Measurements from ENCODE around the gene ITGA8. TPM values are rescaled to one million over a fixed set of nuclear protein-coding genes. Genes with fewer than 3 reads are reported as not detected.

The ITGA8 gene
- total and polyA plus RNA-seq, 2 of the 13 experiments (the other 11 are each of a cell fraction or from before 2014, with no cell fraction given) = not detected

GRCh38 chr10:15591431-15591830, 128.3 kb downstream of the ITGA8 start:
- H3K79me2 ChIP-seq (ENCODE audit: insufficient read depth, low read length) = no peaks in the 10 kb centered on the region
- H3K4me1 ChIP-seq (ENCODE audit: insufficient read depth, low read length) = no peaks in the 10 kb centered on the region
- no peaks in the 10 kb centered on the region for H3K36me3 ChIP-seq (replicated peaks in 1 of 2; ENCODE audit: control insufficient read depth in 1 of 2, insufficient read depth in 2 of 2, low read length in 2 of 2)
- ATAC-seq = no peak
- H3K27ac ChIP-seq (ENCODE audit: extremely low read length, insufficient read depth, low read length) = no peak overlapping the region
- 50% methylated on average over 2 of the region's 2 CpGs for WGBS (ENCODE audit: low lambda C conversion rate)
- no peaks in the 10 kb centered on the region for H3K27me3 ChIP-seq (ENCODE audit: control insufficient read depth in 1 of 2, insufficient read depth in 2 of 2, low read length in 2 of 2)
- H3K9me3 ChIP-seq (ENCODE audit: low read length) = no peaks in the 10 kb centered on the region
- in situ Hi-C loops (cut with HindIII; ENCODE audit: extremely low pct_ligation_motif_present, low pct_unique_long_range_greater_than_20kb) (no loop called here), intact Hi-C loops (cut with micrococcal nuclease; ENCODE audit: unreplicated experiment) (no loop called here)
- CTCF ChIA-PET (ENCODE audit: low intra/inter-chr PET ratio, low total read pairs) = no interaction called here
- no peak overlapping the region for H3K9ac ChIP-seq (ENCODE audit: insufficient read depth, low read depth, low read length)
- no peak for FAIRE-seq
- H2AFZ ChIP-seq (ENCODE audit: low read length) = no peak overlapping the region
- BruUV-seq (replicated peaks) = no TSS peak
- no peak overlapping the region for H3K4me3 ChIP-seq (replicated peaks in 1 of 3; ENCODE audit: insufficient read depth in 1 of 3, low read depth in 2 of 3, low read length in 3 of 3)
- no peak for DNase-seq (ENCODE audit: low spot score)
- POLR2A ChIA-PET = no interaction called here
- no peaks in the 10 kb centered on the region for H4K20me1 ChIP-seq (ENCODE audit: insufficient read depth, low read length)
- no peak overlapping the region for H3K4me2 ChIP-seq (ENCODE audit: low read depth, low read length)
- TF ChIP-seq RNF219 (CRISPR knock-in tag; IDR thresholded peaks at IDR 0.05) (no peak), ZNF549 (CRISPR knock-in tag; IDR thresholded peaks at IDR 0.05) (no peak), RFX5 (IDR thresholded peaks at IDR 0.05; ENCODE audit: low read depth, low read length) (no peak), RARG (CRISPR knock-in tag; IDR thresholded peaks at IDR 0.05; ENCODE audit: low read depth) (no peak), ZNF253 (CRISPR knock-in tag; IDR thresholded peaks at IDR 0.05; ENCODE audit: borderline replicate concordance) (no peak), PHF5A (CRISPR knock-in tag; IDR thresholded peaks at IDR 0.05; ENCODE audit: low read depth, unreplicated experiment) (no peak), RORA (CRISPR knock-in tag; IDR thresholded peaks at IDR 0.05) (no peak), ATF5 (CRISPR knock-in tag; IDR thresholded peaks at IDR 0.05; ENCODE audit: low read depth) (no peak), NCOA2 (CRISPR knock-in tag; IDR thresholded peaks at IDR 0.05) (no peak)

All from HepG2 (cell line).